HG03432 (cell line): ENCODE data around the gene EGR1.
"Not testable (repeated sequence)": the region's sequence is repeated elsewhere in the genome, so short reads cannot be mapped to it uniquely, and the experiment has no call there.

Experiments used
- ATAC-seq: cut with Tn5 transposase; IDR thresholded peaks from one replicate; pipeline ENCODE4 v1.9.1; 2021; ENCODE audit warnings: mild to moderate bottlenecking, moderate library complexity; ENCODE audit not compliant: unreplicated experiment

The EGR1 gene

GRCh38 chr5:138468966-138469539 lies 3.8 kb downstream of the EGR1 start:
- no peak for ATAC-seq

GRCh38 chr5:138469540-138470321 lies 4.5 kb downstream of the EGR1 start:
- no peak for ATAC-seq

GRCh38 chr5:138470322-138471051 lies 5.2 kb downstream of the EGR1 start:
- no peak for ATAC-seq

GRCh38 chr5:138471052-138471361 lies 5.7 kb downstream of the EGR1 start:
- no peak for ATAC-seq

- ATAC-seq = no peak
Measured at GRCh38 chr5:138472353-138472752, 7.1 kb downstream of the EGR1 start.

GRCh38 chr5:138473151-138473550 lies 7.9 kb downstream of the EGR1 start:
- not testable (repeated sequence) for ATAC-seq

- ATAC-seq = no peak
Measured at GRCh38 chr5:138476918-138477317, 11.6 kb downstream of the EGR1 start.

GRCh38 chr5:138482638-138483037 lies 17.4 kb downstream of the EGR1 start:
- no peak for ATAC-seq

GRCh38 chr5:138488481-138488945 lies 23.2 kb downstream of the EGR1 start:
- no peak for ATAC-seq

GRCh38 chr5:138489683-138490061 lies 24.4 kb downstream of the EGR1 start:
- no peak for ATAC-seq

- no peak for ATAC-seq
Measured at GRCh38 chr5:138490648-138491283, 25.5 kb downstream of the EGR1 start.

- no peak for ATAC-seq
Measured at GRCh38 chr5:138491284-138491648, 26.0 kb downstream of the EGR1 start.

- peak; percentile 99 for ATAC-seq
Measured at GRCh38 chr5:138491669-138492559, 26.6 kb downstream of the EGR1 start.

- ATAC-seq = no peak
Measured at GRCh38 chr5:138492560-138493045, 27.3 kb downstream of the EGR1 start.

- no peak for ATAC-seq
Measured at GRCh38 chr5:138495351-138495750, 30.1 kb downstream of the EGR1 start.

- ATAC-seq = no peak
Measured at GRCh38 chr5:138498376-138498775, 33.1 kb downstream of the EGR1 start.

- no peak for ATAC-seq
Measured at GRCh38 chr5:138502121-138502520, 36.8 kb downstream of the EGR1 start.

- ATAC-seq = no peak
Measured at GRCh38 chr5:138502521-138502920, 37.2 kb downstream of the EGR1 start.

GRCh38 chr5:138503487-138504270 lies 38.4 kb downstream of the EGR1 start:
- ATAC-seq = no peak

GRCh38 chr5:138504799-138505198 lies 39.5 kb downstream of the EGR1 start:
- ATAC-seq = no peak
